GM19452 (cell line): Measurements from ENCODE around the gene FBXO39.
"Not testable (repeated sequence)": the region's sequence is repeated elsewhere in the genome, so short reads cannot be mapped to it uniquely, and the experiment has no call there.

Source experiments
- ATAC-seq: cut with Tn5 transposase; IDR thresholded peaks from one replicate; pipeline ENCODE4 v1.9.1; 2021; ENCODE audit not compliant: unreplicated experiment

The FBXO39 gene

DNA sequence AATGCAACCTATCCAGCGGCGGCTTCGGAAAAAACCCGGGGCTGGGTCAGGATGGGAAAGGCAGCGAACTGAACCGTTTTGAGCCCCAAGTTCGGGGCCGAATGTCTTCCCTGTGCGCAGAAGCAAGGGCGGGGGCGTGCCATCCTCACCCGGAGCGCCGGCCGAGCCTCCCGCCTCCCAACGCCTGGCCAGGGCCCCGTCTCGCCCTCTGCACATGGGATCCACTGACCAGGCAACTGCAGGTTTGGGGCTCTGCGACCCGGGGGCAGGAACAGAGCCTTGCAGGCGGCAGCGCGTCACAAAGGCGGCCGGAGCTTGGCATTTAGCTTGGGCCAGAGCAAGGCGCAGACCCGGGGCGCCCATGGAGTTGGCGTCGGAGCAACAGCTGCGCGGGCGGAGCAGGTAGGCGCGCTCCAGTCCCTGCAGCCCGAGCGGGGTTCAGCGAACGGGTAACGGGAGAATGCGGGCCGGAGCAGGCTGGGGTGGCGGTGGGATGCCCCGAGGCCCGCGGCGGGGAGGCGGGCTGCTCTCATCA, at the start of gene FBXO39:
Gene FBXO39, plus strand, starts transcription at position 345 of the 535 bp plus-strand sequence. CDS start 3,654 bp downstream, outside the sequence.
- no peak for ATAC-seq

- ATAC-seq: no peak
Observed at GRCh38 chr17:6729531-6729930, 46.5 kb upstream of the FBXO39 start.

- ATAC-seq: not testable (repeated sequence)
Observed at GRCh38 chr17:6746665-6747064, 29.4 kb upstream of the FBXO39 start.

GRCh38 chr17:6748617-6749016, 27.4 kb upstream of the FBXO39 start:
- no peak for ATAC-seq

DNA sequence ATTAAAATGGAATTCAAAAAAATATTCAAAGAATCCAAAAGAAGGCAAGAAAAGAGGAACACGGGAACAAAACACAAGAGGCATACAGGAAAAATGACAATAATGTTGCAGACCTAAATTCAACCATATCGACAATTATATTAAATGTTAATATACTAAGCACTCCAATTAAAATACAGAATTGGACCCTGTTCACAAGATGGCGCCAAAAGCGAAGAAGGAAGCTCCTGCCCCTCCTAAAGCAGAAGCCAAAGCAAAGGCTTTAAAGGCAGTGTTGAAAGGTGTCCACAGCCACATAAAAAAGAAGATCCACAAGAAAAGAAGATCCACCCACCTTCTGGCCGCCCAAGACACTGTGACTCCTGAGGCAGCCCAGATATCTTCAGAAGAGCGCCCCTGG, 26.5 kb upstream of the FBXO39 start:
- ATAC-seq: no peak

DNA sequence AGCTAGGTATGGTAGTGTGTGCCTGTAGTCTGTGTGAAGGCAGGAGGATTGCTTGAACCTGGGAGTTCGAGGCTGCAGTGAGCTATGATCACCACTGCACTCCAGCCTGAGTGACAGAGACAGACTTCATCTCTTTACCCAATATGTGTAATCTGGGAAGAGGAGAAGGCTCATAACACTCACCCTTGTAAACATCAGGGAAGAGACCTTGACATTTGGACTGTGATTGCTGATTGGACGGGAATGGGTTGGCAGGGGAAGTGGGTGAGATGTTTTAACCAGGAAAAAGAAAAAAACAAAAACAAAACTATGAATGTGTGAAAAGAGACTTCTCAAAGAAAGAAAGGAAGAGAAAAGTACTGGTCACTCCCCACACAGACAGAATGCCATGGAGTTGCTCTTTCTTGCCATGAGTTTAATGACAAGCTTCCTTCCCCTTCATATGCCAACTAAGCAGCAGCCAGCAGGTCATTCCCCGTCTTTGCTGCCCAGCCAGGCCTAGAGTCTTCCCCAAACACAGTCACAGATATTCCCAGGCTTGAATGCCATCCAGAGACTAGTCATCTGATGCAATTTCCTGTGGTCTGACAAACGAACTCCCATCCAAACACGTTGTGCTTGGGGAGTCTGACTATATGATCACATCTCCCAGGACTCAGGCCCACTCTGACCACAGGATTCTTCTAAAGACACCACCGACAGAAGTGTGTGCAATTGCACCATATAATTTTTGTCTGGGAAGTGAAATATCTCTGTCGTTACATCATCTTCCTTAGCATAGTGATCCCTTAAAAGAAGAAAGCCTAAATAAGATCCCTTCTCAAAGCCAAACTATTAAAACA, 23.7 kb upstream of the FBXO39 start:
- no peak for ATAC-seq

DNA sequence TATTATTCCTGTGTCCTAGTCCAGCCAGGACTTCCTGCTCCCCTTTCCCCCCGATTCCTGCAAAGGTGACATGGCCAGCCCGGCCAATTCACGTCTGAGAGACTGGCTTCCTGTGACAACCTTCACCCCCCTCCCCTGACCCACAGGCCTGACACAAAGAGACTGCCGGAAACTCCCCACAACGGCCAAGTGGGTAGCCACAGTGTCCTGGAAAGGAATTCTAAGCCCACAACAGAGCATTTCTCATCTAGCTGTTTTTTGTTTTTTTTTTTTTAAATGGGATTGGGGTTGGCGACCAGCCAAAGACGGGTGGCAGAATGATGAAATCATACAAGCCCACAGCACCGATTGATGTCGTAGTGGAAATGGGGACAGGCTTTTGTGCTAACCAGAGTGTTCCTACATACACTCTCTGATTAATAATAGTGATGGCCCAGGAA, 23.0 kb upstream of the FBXO39 start:
- no peak for ATAC-seq

DNA sequence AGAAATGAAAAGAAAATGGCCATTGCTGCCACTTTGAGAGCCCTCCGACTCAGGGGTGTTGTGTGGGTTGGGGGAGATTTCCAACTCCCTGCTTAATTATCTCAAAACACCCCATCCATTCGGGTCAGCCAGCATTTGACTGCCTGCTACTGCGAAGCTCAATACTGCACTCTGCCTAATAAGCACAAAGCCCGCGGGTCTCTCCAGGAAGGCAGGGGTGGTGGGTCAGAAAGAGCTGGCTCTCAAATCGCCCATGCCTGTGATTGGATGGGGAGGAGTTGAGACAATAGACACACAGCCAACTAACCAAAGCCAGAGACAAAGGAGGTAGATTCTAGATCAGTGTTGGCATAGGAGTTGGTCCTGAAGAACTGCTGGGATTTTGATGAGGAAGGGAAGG, 22.5 kb upstream of the FBXO39 start:
- no peak for ATAC-seq

GRCh38 chr17:6755281-6755680, 20.7 kb upstream of the FBXO39 start:
- ATAC-seq: no peak

DNA sequence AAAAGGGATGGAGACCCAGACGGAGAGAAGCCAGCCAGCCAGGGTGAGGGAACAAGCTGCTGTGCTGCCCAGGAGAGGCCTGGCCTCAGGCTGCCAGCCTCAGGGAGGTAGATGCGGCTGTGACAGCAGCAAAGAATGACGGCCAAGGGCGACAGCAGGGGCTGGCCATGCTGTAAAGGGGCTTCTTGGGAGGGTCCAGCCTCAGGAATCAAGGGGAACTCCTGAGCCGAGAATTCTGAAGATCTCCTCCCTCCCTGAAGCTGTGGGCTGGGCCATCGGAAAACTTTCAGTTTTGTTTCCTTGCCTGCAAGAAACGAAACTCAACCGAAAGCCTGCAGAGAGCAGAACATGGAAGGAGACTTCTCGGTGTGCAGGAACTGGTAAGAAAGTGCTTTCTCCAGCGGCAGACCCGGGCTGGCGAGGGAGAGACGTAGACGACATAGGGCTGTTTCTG, 20.3 kb upstream of the FBXO39 start, which contains the start of gene XAF1:
Gene XAF1, plus strand, starts transcription at position 316 of the 454 bp plus-strand sequence. Its CDS starts 33 bp downstream, at position 349.
- ATAC-seq: no peak

DNA sequence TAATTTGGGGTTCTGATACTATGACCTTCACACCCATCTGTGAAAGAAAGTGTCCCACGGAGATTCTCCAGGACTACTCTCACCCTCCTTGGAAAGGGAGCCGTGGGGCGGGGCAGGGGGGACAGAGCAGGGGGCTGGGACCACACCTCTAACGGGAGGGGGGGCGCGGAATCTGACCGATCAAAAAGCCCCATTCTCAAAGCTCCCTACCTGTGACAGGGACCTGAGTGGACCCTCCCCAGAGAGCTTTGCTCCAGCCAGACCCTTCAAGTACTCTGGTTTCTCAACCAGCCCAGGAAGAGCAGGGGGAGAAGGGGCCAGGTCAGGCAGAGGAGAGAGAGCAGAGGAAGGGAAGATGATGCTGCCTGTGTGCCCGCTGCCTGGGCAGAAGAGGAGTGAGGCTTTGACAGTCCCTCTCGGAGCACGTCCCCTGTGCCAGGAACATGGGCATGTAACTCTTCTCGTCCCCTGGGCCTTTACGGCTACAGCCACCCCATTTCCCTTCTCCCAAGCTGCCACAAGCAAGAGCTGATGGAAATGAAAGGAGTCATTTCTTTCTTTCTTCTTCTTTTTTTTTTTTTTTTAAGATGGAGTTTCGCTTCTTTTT, 19.5 kb upstream of the FBXO39 start:
- no peak for ATAC-seq

GRCh38 chr17:6757747-6758146, 18.3 kb upstream of the FBXO39 start:
- no peak for ATAC-seq

- ATAC-seq: no peak
Observed at GRCh38 chr17:6761779-6762178, 14.2 kb upstream of the FBXO39 start.

GRCh38 chr17:6768447-6768846, 7.6 kb upstream of the FBXO39 start:
- ATAC-seq: no peak

GRCh38 chr17:6772016-6772415, 4.0 kb upstream of the FBXO39 start:
- ATAC-seq: no peak

GRCh38 chr17:6774906-6775305, 1.1 kb upstream of the FBXO39 start:
- not testable (repeated sequence) for ATAC-seq

- no peak for ATAC-seq
Observed at GRCh38 chr17:6779411-6779810, 3.4 kb downstream of the FBXO39 start.

DNA sequence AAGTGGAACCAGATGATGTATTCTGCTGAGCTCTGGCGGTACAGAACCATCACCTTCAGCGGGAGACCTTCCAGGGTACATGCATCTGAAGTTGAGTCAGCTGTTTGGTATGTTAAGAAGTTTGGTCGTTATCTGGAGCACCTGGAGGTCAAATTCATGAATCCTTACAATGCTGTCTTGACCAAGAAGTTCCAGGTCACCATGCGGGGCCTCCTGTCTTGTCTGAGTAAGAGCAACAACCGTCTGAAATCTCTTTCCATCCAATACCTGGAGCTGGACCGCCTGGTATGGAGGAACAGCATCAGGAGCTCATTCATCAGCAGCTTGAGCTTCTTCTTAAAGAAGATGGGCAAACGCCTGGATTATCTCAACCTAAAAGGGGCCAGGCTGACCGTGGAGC, 4.0 kb downstream of the FBXO39 start:
- ATAC-seq: no peak

- no peak for ATAC-seq
Observed at GRCh38 chr17:6780886-6781285, 4.9 kb downstream of the FBXO39 start.

DNA sequence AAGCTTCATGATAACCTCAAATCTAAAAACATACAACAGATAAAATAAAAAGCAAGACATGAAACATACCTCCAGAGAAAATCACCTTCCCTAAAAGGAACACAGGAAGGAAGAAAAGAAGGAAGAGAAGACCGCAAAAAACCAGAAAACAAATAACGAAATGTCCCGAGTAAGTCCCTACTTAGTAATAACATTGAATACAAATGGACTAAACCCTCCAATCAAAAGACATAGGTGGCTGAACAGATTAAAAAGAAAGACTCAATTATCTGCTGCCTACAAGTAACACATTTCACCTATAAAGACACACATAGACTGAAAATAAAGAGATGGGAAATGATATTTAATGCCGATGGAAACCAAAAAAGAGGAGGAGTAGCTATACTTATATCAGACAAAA, 6.2 kb downstream of the FBXO39 start:
- ATAC-seq: no peak

DNA sequence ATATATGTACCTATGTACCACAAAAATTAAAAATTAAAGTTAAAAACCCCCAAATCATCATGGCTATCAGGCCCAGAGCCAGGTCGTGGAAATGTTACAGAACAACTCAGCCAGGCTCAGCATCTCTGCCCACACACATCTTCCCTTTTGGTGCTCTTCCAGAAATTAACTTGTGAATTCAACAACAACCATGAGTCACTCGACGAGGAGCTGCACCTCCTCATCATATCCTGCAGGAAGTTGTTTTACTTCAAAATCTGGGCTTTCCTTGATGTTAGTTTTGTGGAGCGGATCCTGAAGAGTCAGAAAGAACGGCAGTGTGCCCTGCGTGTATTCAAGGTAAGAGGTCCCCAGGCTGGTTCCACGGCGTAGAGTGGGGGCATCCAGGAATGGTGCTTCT, 10.6 kb downstream of the FBXO39 start:
- ATAC-seq: no peak
